Peyer's patch (tissue), 4 donors: Measurements from ENCODE around the gene SRP72.

Source experiments
- CTCF ChIP-seq, 6 experiments: fragments of 450-650 bp in 4 of 6; fragments of 200-600 bp in 2 of 6; sonication (generic) in 1 of 6; IDR thresholded peaks; one replicate each; pipeline ENCODE4 v1.5.1; 2017 to 2019; ENCODE audit warnings: antibody characterized with exemption in 6 of 6, mild to moderate bottlenecking in 3 of 6, moderate library complexity in 1 of 6
- POLR2A ChIP-seq, 2 donors: fragments of 450-650 bp; IDR thresholded peaks; one replicate each; pipeline ENCODE4 v1.5.1; 2017; ENCODE audit warnings: antibody characterized with exemption in 2 of 2, mild to moderate bottlenecking in 2 of 2, moderate library complexity in 2 of 2

- TF ChIP-seq CTCF (IDR thresholded peaks at IDR 0.05) (no peak), POLR2A (IDR thresholded peaks at IDR 0.05) (no peak)
These were observed 43.2 kb upstream of the SRP72 start for GRCh38 chr4:56424176-56424575.
